HL-60 (cell line): ENCODE data around the gene LRRC39.

Experiments used
- GABPA ChIP-seq: IDR thresholded peaks from 2 replicates; pipeline ENCODE4 v1.6.1; 2012; ENCODE audit warnings: low read depth
- POLR2AphosphoS5 ChIP-seq: IDR thresholded peaks from 2 replicates; pipeline ENCODE4 v1.6.1; 2012; ENCODE audit warnings: low read depth
- TF ChIP-seq, protein P1 (sequence below): IDR thresholded peaks from one replicate; pipeline ENCODE4 v1.5.1; 2011; ENCODE audit warnings: low read length, control low read depth, inconsistent platforms; ENCODE audit not compliant: insufficient read depth

DNA sequence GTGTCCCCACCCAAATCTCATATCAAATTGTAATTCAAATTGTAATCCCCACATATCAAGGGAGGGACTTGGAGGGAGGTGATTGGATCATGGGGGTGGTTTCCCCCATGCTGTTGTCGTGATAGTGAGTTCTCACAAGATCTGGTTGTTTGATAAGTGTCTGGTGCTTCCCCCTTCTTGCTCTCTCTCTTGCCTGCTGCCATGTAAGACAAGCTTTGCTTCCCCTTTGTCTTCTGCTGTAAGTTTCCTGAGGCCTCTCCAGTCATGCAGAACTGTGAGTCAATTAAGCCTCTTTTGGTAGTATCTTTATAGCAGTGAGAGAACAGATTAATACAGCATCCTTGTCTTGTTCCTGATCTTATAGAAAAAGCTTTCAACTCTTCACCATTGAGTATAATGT lies 6.5 kb upstream of the LRRC39 start:
- TF ChIP-seq, protein P1, sequence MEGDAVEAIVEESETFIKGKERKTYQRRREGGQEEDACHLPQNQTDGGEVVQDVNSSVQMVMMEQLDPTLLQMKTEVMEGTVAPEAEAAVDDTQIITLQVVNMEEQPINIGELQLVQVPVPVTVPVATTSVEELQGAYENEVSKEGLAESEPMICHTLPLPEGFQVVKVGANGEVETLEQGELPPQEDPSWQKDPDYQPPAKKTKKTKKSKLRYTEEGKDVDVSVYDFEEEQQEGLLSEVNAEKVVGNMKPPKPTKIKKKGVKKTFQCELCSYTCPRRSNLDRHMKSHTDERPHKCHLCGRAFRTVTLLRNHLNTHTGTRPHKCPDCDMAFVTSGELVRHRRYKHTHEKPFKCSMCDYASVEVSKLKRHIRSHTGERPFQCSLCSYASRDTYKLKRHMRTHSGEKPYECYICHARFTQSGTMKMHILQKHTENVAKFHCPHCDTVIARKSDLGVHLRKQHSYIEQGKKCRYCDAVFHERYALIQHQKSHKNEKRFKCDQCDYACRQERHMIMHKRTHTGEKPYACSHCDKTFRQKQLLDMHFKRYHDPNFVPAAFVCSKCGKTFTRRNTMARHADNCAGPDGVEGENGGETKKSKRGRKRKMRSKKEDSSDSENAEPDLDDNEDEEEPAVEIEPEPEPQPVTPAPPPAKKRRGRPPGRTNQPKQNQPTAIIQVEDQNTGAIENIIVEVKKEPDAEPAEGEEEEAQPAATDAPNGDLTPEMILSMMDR = no peak
- TF ChIP-seq POLR2AphosphoS5 = no peak
- no peak for TF ChIP-seq GABPA
